UCSD-AML1 (cell line): ENCODE results near the gene TLR2.

Experiments
- DNase-seq: peaks from one replicate; lab custom pipeline; 2025; ENCODE audit not compliant: unreplicated experiment; lab: John Stamatoyannopoulos, UW

The TLR2 gene

GRCh38 chr4:153729895-153730294 lies 45.8 kb downstream of the TLR2 start:
- DNase-seq = no peak

GRCh38 chr4:153731239-153731638 lies 47.2 kb downstream of the TLR2 start:
- no peak for DNase-seq

- no peak for DNase-seq
Observed at GRCh38 chr4:153733751-153734448, 49.8 kb downstream of the TLR2 start.

GRCh38 chr4:153735906-153736461 lies 51.9 kb downstream of the TLR2 start:
- no peak for DNase-seq

- no peak for DNase-seq
Observed at GRCh38 chr4:153741541-153741940, 57.5 kb downstream of the TLR2 start.

- no peak for DNase-seq
Observed at GRCh38 chr4:153745651-153746050, 61.6 kb downstream of the TLR2 start.

GRCh38 chr4:153747406-153747955 lies 63.4 kb downstream of the TLR2 start:
- no peak for DNase-seq

- DNase-seq = peak; percentile 13
Observed at GRCh38 chr4:153748378-153748777, 64.3 kb downstream of the TLR2 start.

GRCh38 chr4:153750197-153750817 lies 66.2 kb downstream of the TLR2 start:
- peak; percentile 39 for DNase-seq

- DNase-seq = no peak
Observed at GRCh38 chr4:153755186-153755585, 71.1 kb downstream of the TLR2 start.
